GM10248 (cell line): ENCODE data around the gene RIPK4.

Experiments
- CTCF ChIA-PET: fragments of 300-600 bp; sonication (Branson Sonifier 250); formaldehyde crosslinking; extraction: SDS; loops from one replicate; lab custom pipeline; 2021; ENCODE audit warnings: antibody characterized with exemption; lab: Yijun Ruan, JAX
- POLR2A ChIA-PET: fragments of 350-650 bp; sonication (Branson Sonifier 250); formaldehyde crosslinking; extraction: SDS; loops from one replicate; lab custom pipeline; 2020; ENCODE audit warnings: antibody characterized with exemption; lab: Yijun Ruan, JAX
- DNase-seq: peaks from one replicate; pipeline ENCODE4 v3.0.0; 2012; ENCODE audit errors: extremely low spot score
- CTCF ChIP-seq: IDR thresholded peaks from 2 replicates; pipeline ENCODE4 v1.5.1; 2012; ENCODE audit warnings: mild to moderate bottlenecking, low read depth; ENCODE audit errors: extremely low read depth, missing control alignments, control extremely low read depth

Gene RIPK4

GRCh38 chr21:41765973-41766882 is 624 bp downstream of the RIPK4 start:
- CTCF ChIA-PET = interaction anchor here (0.9 kb wide), 1 partner anchor 483 kb away, joined by 4 read pairs; no protein-coding TSS in a partner anchor
- no peak for TF ChIP-seq CTCF
- DNase-seq = no peak
- POLR2A ChIA-PET = no interaction called here

GRCh38 chr21:41765420-41765821 is 1.4 kb downstream of the RIPK4 start:
- no peak for TF ChIP-seq CTCF
- CTCF ChIA-PET = interaction anchor here (0.9 to 1.2 kb wide), 3 partner anchors 13 to 482 kb away, joined by 3 to 4 read pairs (median 3); no protein-coding TSS in a partner anchor
- POLR2A ChIA-PET = no interaction called here
- DNase-seq = no peak

- TF ChIP-seq CTCF = no peak
- ChIA-PET CTCF (interaction anchor here (0.9 to 1.2 kb wide), 3 partner anchors 13 to 482 kb away, joined by 3 to 4 read pairs (median 3); no protein-coding TSS in a partner anchor), POLR2A (no interaction called here)
- no peak for DNase-seq
Observed at GRCh38 chr21:41764558-41765419, 2.1 kb downstream of the RIPK4 start.

- ChIA-PET CTCF (no interaction called here), POLR2A (no interaction called here)
- no peak for TF ChIP-seq CTCF
- no peak for DNase-seq
Observed at GRCh38 chr21:41763996-41764395, 2.9 kb downstream of the RIPK4 start.

GRCh38 chr21:41763398-41763931 is 3.4 kb downstream of the RIPK4 start:
- ChIA-PET CTCF (no interaction called here), POLR2A (no interaction called here)
- no peak for DNase-seq
- TF ChIP-seq CTCF = no peak

GRCh38 chr21:41762753-41763152 is 4.1 kb downstream of the RIPK4 start:
- no peak for DNase-seq
- POLR2A ChIA-PET = no interaction called here
- CTCF ChIA-PET = no interaction called here
- TF ChIP-seq CTCF = no peak
